ENCODE measurements around the gene JMJD1C.

Gene JMJD1C

GRCh38 chr10:63434866-63435854, 30.6 kb downstream of the JMJD1C start:
- TF ChIP-seq YY1 (IDR thresholded peaks at IDR 0.05; ENCODE audit: insufficient read depth, insufficient read length) = no peak
- Histone ChIP-seq H3K4me3 (ENCODE audit: insufficient read length, low read depth) (no peak overlapping the region), H3K27me3 (ENCODE audit: insufficient read depth, insufficient read length) (no peaks in the 10 kb centered on the region), H3K9ac (ENCODE audit: insufficient read length, low read depth) (no peak overlapping the region), H3K36me3 (ENCODE audit: insufficient read depth, insufficient read length, low read length) (no peaks in the 10 kb centered on the region), H3K4me1 (ENCODE audit: insufficient read depth, insufficient read length) (no peaks in the 10 kb centered on the region), H3K9me3 (ENCODE audit: insufficient read depth, low read length) (no peaks in the 10 kb centered on the region)
- no peak for DNase-seq (ENCODE audit: low read depth, low spot score)

GRCh38 chr10:63431962-63432797, 33.6 kb downstream of the JMJD1C start:
- Histone ChIP-seq H3K4me1 (ENCODE audit: insufficient read depth, insufficient read length) (no peaks in the 10 kb centered on the region), H3K36me3 (ENCODE audit: insufficient read depth, insufficient read length, low read length) (no peaks in the 10 kb centered on the region), H3K4me3 (ENCODE audit: insufficient read length, low read depth) (no peak overlapping the region), H3K9me3 (ENCODE audit: insufficient read depth, low read length) (no peaks in the 10 kb centered on the region), H3K9ac (ENCODE audit: insufficient read length, low read depth) (no peak overlapping the region), H3K27me3 (ENCODE audit: insufficient read depth, insufficient read length) (no peaks in the 10 kb centered on the region)
- no peak for DNase-seq (ENCODE audit: low read depth, low spot score)
- no peak for TF ChIP-seq ZNF274 (IDR thresholded peaks at IDR 0.05; ENCODE audit: low read depth, low read length)
- no peak for TF ChIP-seq SUZ12 (IDR thresholded peaks at IDR 0.05; ENCODE audit: extremely low read depth, insufficient read depth, insufficient read length)
- no peak for TF ChIP-seq YY1 (IDR thresholded peaks at IDR 0.05; ENCODE audit: insufficient read depth, insufficient read length)

GRCh38 chr10:63430999-63431356, 34.8 kb downstream of the JMJD1C start:
- H3K9ac ChIP-seq (ENCODE audit: insufficient read length, low read depth) = no peak overlapping the region
- H3K4me1 ChIP-seq (ENCODE audit: insufficient read depth, insufficient read length) = no peaks in the 10 kb centered on the region
- no peaks in the 10 kb centered on the region for H3K36me3 ChIP-seq (ENCODE audit: insufficient read depth, insufficient read length, low read length)
- no peak for DNase-seq (ENCODE audit: low read depth, low spot score)
- no peaks in the 10 kb centered on the region for H3K9me3 ChIP-seq (ENCODE audit: insufficient read depth, low read length)
- no peak overlapping the region for H3K4me3 ChIP-seq (ENCODE audit: insufficient read length, low read depth)
- no peaks in the 10 kb centered on the region for H3K27me3 ChIP-seq (ENCODE audit: insufficient read depth, insufficient read length)
- TF ChIP-seq YY1 (IDR thresholded peaks at IDR 0.05; ENCODE audit: insufficient read depth, insufficient read length) = no peak
- no peak for TF ChIP-seq SUZ12 (IDR thresholded peaks at IDR 0.05; ENCODE audit: extremely low read depth, insufficient read depth, insufficient read length)
- no peak for TF ChIP-seq ZNF274 (IDR thresholded peaks at IDR 0.05; ENCODE audit: low read depth, low read length)

- Histone ChIP-seq H3K36me3 (ENCODE audit: insufficient read depth, insufficient read length, low read length) (no peaks in the 10 kb centered on the region), H3K4me1 (ENCODE audit: insufficient read depth, insufficient read length) (no peaks in the 10 kb centered on the region), H3K9ac (ENCODE audit: insufficient read length, low read depth) (no peak overlapping the region), H3K9me3 (ENCODE audit: insufficient read depth, low read length) (no peaks in the 10 kb centered on the region), H3K27me3 (ENCODE audit: insufficient read depth, insufficient read length) (no peaks in the 10 kb centered on the region), H3K4me3 (ENCODE audit: insufficient read length, low read depth) (no peak overlapping the region)
- no peak for DNase-seq (ENCODE audit: low read depth, low spot score)
- TF ChIP-seq YY1 (IDR thresholded peaks at IDR 0.05; ENCODE audit: insufficient read depth, insufficient read length) (no peak), ZNF274 (IDR thresholded peaks at IDR 0.05; ENCODE audit: low read depth, low read length) (no peak), SUZ12 (IDR thresholded peaks at IDR 0.05; ENCODE audit: extremely low read depth, insufficient read depth, insufficient read length) (no peak)
These were observed 35.4 kb downstream of the JMJD1C start for GRCh38 chr10:63430091-63430998.

GRCh38 chr10:63429281-63429680, 36.5 kb downstream of the JMJD1C start:
- no peak for TF ChIP-seq YY1 (IDR thresholded peaks at IDR 0.05; ENCODE audit: insufficient read depth, insufficient read length)
- TF ChIP-seq SUZ12 (IDR thresholded peaks at IDR 0.05; ENCODE audit: extremely low read depth, insufficient read depth, insufficient read length) = no peak
- TF ChIP-seq ZNF274 (IDR thresholded peaks at IDR 0.05; ENCODE audit: low read depth, low read length) = no peak
- no peak overlapping the region for H3K9ac ChIP-seq (ENCODE audit: insufficient read length, low read depth)

GRCh38 chr10:63427013-63427412, 38.8 kb downstream of the JMJD1C start:
- Histone ChIP-seq H3K9ac (ENCODE audit: insufficient read length, low read depth) (no peak overlapping the region), H3K27me3 (ENCODE audit: insufficient read depth, insufficient read length) (no peaks in the 10 kb centered on the region), H3K4me1 (ENCODE audit: insufficient read depth, insufficient read length) (no peaks in the 10 kb centered on the region), H3K36me3 (ENCODE audit: insufficient read depth, insufficient read length, low read length) (no peaks in the 10 kb centered on the region), H3K9me3 (ENCODE audit: insufficient read depth, low read length) (no peaks in the 10 kb centered on the region), H3K4me3 (ENCODE audit: insufficient read length, low read depth) (no peak overlapping the region)
- TF ChIP-seq YY1 (IDR thresholded peaks at IDR 0.05; ENCODE audit: insufficient read depth, insufficient read length) = no peak
- DNase-seq (ENCODE audit: low read depth, low spot score) = no peak

More at GRCh38 chr10:63429281-63429680, 36.5 kb downstream of the JMJD1C start:
- Histone ChIP-seq H3K9me3 (ENCODE audit: insufficient read depth, low read length) (no peaks in the 10 kb centered on the region), H3K4me3 (ENCODE audit: insufficient read length, low read depth) (no peak overlapping the region), H3K36me3 (ENCODE audit: insufficient read depth, insufficient read length, low read length) (no peaks in the 10 kb centered on the region), H3K4me1 (ENCODE audit: insufficient read depth, insufficient read length) (no peaks in the 10 kb centered on the region), H3K27me3 (ENCODE audit: insufficient read depth, insufficient read length) (no peaks in the 10 kb centered on the region)
- no peak for DNase-seq (ENCODE audit: low read depth, low spot score)

Data from NT2/D1 (cell line).